HG03097 (cell line): ENCODE results near the gene SPATA24.

Experiments used
- ATAC-seq: cut with Tn5 transposase; IDR thresholded peaks from one replicate; pipeline ENCODE4 v1.9.1; 2021; ENCODE audit not compliant: unreplicated experiment, low FRiP score

The SPATA24 gene

GRCh38 chr5:139384591-139385051 lies 19.3 kb downstream of the SPATA24 start:
- ATAC-seq = no peak

GRCh38 chr5:139383993-139384590 lies 19.8 kb downstream of the SPATA24 start:
- ATAC-seq = no peak

- no peak for ATAC-seq
These were observed 20.5 kb downstream of the SPATA24 start, which contains the start of gene SLC23A1 for GRCh38 chr5:139383275-139383992. Gene SLC23A1, minus strand, starts transcription at chr5:139383297. Its CDS starts 44 bp downstream, at chr5:139383253.

GRCh38 chr5:139382807-139383206 lies 21.1 kb downstream of the SPATA24 start:
- no peak for ATAC-seq

GRCh38 chr5:139381837-139382761 lies 21.8 kb downstream of the SPATA24 start:
- no peak for ATAC-seq

- no peak for ATAC-seq
These were observed 24.1 kb downstream of the SPATA24 start for GRCh38 chr5:139379626-139380449.

- no peak for ATAC-seq
These were observed 24.9 kb downstream of the SPATA24 start for GRCh38 chr5:139378941-139379361.

- no peak for ATAC-seq
These were observed 25.6 kb downstream of the SPATA24 start for GRCh38 chr5:139378101-139378825.

GRCh38 chr5:139377226-139377625 lies 26.7 kb downstream of the SPATA24 start:
- no peak for ATAC-seq

GRCh38 chr5:139376364-139376763 lies 27.5 kb downstream of the SPATA24 start:
- ATAC-seq = no peak

- ATAC-seq = no peak
These were observed 29.0 kb downstream of the SPATA24 start for GRCh38 chr5:139374909-139375308.

GRCh38 chr5:139371482-139372435 lies 32.1 kb downstream of the SPATA24 start:
- ATAC-seq = no peak

GRCh38 chr5:139369181-139369580 lies 34.7 kb downstream of the SPATA24 start:
- no peak for ATAC-seq

GRCh38 chr5:139368613-139369012 lies 35.3 kb downstream of the SPATA24 start:
- no peak for ATAC-seq

- no peak for ATAC-seq
These were observed 39.4 kb downstream of the SPATA24 start for GRCh38 chr5:139364466-139364865.

- no peak for ATAC-seq
These were observed 40.0 kb downstream of the SPATA24 start for GRCh38 chr5:139363937-139364336.

- no peak for ATAC-seq
These were observed 42.0 kb downstream of the SPATA24 start for GRCh38 chr5:139361835-139362429.

GRCh38 chr5:139360384-139360783 lies 43.5 kb downstream of the SPATA24 start:
- ATAC-seq = no peak
